ENCODE results near the gene TRHDE.

DNA sequence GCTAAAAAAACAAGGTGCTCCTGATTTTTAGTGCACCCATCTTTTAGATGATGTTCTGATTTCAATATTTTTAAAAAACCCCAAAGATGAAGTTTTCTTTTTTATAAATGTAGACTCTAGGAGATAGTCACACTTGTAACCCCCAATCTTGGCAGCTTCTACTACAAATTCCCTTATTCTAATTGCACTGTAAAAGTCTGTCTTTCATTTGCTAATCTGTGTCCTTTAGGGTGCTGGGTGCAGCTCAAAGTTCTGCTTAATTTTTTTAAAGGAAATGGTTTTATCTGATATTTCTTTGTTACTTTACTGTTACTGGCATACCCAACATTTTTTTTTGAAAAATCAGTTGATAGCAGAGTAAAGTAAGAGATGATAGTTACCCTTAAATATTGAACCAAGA, 172.0 kb downstream of the TRHDE start:
- TF ChIP-seq CTCF (IDR thresholded peaks at IDR 0.05) = no peak
- TF ChIP-seq POLR2A (IDR thresholded peaks at IDR 0.05) = no peak
- TF ChIP-seq POLR2AphosphoS5 (IDR thresholded peaks at IDR 0.05; ENCODE audit: insufficient read depth in 1 of 2, low read depth in 1 of 2) = no peak

Data from vagina (tissue), 2 donors.